SKM-1 treated with dmso at 0.1 percent for 144 hours (cell line): ENCODE data around the gene OR5K3.
"Not testable (repeated sequence)": the region's sequence is repeated elsewhere in the genome, so short reads cannot be mapped to it uniquely, and the experiment has no call there.

Experiments
- DNase-seq: peaks from one replicate; lab custom pipeline; 2025; ENCODE audit not compliant: unreplicated experiment; lab: John Stamatoyannopoulos, UW

OR5K3 gene

DNA sequence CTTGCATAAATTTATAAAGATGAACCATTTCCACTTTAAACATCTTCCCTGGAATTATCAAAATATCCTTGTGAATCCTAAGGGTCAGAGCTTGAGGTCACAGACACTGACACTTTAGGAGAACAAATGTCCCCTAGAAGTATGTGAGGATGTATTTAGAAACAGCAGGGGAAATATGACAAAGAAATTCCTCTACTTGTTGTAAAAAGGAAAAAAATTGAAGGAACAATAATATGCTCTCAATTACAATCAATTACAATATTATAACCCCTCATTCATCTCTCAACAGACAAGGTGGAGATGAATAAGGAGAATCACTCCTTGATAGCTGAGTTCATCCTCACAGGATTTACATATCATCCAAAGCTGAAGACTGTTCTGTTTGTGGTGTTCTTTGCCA lies at the start of gene OR5K3:
Gene OR5K3, plus strand, starts transcription at position 301 of the 400 bp plus-strand sequence. Its CDS starts 0 bp downstream, at position 301.
- no peak for DNase-seq

DNA sequence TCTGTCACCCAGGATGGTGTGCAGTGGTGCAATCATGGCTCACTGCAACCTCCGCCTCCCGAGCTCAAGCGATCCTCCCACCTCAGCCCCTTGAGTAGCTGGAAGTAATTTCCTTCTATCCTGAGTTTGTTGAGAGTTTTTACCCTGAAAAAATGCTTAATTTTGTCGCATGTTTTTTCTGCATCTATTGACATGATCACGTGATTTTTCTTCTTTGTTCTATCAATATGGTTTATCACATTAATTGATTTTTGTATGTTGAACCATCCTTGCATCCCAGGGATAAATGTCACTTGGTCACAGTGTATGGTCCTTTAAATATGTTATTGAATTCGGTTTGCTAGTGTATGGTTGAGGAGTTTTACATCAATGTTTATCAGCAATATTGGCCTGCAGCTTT lies 48.7 kb upstream of the OR5K3 start:
- DNase-seq = no peak

DNA sequence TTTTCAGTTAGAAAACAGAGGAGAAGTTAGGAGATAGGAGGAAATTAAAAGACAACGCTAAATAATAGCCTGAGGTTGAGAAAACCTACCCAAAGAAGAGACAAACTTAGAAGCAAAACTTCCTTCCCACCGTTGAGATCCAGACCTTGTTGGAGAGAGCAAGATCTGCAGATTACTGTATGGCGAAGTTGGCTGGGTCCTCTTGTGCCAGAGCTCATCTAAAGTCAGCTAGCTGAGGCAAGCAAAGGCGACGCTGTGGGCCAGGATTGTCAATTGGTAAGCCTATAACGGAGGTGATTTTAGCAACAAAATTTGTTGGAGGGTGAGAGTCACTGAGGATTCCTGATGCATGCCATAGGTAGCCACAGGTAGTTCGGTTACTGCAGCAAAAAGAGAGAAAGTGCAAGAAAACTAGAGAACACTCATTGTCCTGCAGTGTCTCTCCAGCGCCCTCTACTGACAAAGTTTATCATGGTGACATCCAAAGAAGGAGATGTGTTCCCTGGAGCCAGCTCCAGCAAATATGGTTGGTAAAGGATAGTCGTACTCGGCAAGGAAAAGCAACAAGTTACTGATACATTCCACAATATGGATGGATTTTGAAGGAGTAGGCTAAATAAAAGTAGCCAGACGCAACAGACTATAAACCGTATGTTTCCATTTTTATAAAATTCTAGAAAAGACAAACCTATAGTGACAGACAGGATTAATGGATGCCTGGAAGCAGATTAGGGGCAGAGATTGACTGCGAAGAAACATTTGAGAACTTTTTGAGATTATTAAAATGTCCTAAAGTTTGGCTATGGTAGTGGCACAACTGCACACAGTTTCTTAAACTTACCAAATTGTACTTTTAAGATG lies 46.6 kb upstream of the OR5K3 start:
- peak; percentile 18 for DNase-seq

- DNase-seq = no peak
These were observed 40.4 kb upstream of the OR5K3 start for GRCh38 chr3:98350082-98350481.

- DNase-seq = no peak
These were observed 36.9 kb upstream of the OR5K3 start, which contains the start of gene OR5K4 for GRCh38 chr3:98353554-98353953. Gene OR5K4 (plus strand): TSS chr3:98353854. CDS start chr3:98353854, 0 bp downstream.

DNA sequence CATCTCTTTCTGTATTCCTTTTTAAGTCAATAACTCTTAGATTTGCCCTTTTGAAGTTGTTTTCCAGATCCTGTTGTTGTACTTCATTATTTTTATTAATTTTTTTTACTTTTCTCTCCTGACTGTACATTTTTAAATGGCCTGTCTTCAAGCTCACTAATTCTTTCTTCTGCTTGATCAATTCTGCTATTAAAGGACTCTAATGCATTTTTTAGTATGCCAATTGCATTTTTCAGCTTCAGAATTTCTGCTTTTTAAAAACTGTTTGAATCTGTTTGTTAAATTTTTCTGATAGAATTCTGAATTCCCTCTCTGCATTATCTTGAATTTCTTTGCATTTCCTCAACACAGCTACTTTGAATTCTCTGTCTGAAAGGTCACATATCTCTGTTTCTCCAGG lies 31.2 kb upstream of the OR5K3 start:
- DNase-seq = no peak

DNA sequence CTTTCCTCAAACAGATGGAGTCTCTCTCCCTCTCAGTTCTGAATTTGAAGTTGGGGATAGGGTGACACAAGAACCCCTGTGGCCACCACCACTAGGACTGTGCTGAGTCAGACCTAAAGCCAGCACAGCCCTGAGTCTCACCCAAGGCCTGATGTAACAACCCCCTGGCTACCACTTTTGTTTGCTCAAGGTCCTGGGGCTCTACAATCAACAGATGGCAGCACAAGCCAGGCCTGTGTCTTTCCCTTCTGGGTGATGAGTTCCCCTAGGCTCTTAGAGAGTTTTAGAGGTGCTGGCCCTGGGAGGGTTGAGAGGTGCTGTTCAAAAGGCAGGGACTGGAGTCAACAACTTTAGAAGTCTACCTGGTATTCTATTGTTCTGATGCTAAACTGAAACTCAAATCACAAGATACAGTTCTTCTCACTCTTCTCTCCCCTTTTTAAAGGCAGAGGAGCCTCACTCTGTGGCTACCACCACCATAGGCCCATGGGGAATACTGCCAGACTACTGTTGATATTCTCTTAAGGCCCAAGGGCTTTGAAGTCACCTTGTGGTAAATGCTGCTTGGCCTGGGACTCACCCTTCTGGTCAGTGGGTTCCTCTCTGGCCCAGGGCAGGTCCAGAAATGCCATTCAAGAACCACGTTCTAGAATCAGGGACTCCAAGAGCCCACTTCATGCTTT lies 30.3 kb upstream of the OR5K3 start:
- DNase-seq = no peak

GRCh38 chr3:98360681-98361080 lies 29.8 kb upstream of the OR5K3 start:
- DNase-seq = no peak

DNA sequence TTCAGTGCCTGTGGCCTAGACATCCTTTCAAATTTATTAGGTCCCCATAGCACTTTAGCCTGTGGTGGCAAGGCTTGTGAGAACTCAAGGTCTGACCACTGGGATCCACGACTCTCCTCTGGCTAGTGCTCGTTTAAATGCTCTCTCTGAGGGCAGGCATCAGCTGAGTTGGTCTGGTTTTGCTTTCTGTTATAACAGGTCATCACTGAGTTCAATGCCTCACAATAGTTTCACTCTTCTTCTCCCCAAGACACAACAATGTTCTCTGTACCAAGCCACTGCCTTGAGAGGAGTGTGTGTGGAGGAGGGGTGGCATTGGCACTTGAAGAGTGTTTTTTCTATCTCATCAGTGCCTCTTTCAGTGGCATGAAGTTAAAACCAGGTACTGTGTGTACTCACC lies 29.2 kb upstream of the OR5K3 start:
- DNase-seq = no peak

GRCh38 chr3:98367464-98368246 lies 22.8 kb upstream of the OR5K3 start:
- no peak for DNase-seq

DNA sequence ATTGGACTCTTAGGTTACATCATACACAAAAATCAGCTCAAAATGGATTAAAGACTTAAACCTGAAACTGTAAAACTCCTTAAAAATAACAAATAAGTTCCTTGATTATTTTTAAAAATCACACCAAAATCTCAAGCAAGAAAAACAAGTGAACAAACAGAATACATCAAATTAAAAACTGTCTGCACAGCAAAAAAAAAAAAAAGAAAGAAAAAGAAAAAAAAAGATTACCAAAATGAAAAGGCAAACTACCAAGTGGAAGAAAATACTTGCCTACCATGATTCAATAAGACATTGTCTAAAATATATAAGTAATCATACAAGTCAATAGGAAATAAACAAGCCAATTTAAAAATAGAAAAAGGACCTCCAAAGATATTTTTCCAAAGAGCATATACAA lies 19.3 kb upstream of the OR5K3 start:
- DNase-seq = no peak

DNA sequence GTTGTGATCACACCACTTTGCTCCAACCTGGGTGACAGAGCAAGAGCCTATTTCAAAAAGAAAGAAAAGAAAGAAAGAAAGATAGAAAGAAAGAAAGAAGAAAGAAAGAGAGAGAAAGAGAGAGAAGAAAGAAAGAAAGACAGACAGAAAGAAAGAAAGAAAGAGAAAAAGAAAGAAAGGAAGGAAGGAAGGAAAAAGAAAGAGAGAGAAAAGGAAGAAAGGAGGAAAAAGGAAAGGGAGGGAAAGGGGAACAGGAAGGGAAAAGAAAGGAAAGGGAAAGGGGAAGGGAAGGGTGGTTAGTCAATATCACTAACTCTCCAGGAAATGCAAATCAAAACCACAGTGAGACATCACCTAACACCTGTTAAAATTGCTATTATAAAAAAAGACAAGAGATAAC lies 18.6 kb upstream of the OR5K3 start:
- no peak for DNase-seq

GRCh38 chr3:98372445-98372844 lies 18.0 kb upstream of the OR5K3 start:
- no peak for DNase-seq

DNA sequence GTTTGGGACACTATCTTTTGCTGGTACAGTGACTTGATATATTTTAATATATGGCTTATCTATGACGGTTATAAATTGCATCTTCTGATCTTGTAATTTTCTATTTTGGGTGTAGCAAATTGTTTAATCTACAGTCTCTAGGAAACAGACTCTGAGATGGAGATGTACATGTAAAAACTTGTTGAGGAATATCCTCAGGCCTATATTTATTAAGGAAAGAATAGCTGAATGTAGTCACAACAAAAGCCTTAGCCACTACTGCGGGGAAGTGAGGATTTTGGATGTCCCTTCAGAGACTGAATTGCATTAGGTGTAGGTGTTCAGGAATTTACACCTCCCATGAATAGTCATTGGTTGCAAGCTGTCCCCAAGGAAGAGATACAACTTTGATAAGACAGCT lies 13.8 kb upstream of the OR5K3 start:
- DNase-seq = no peak

- DNase-seq = no peak
These were observed 2.3 kb upstream of the OR5K3 start for GRCh38 chr3:98388147-98388546.

DNA sequence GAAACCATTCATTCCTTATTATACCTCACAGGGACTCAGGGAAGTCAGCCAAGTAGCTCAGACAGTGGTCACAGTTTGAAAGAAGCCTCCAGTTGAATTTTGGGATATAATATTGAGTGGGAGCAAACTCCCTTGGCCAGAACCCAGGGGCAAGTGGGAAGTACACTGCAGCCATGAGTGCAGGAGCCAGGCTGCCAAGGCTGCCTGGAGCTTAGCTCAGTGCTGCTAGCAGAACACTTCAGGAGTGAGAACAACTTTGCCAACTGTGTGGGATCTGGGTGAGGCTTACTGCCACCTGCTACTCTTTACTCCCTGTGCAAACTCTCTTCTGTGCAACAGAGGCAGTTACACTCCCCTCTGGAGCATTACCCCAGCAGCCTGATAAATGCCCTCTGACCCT lies 4.6 kb downstream of the OR5K3 start:
- no peak for DNase-seq

DNA sequence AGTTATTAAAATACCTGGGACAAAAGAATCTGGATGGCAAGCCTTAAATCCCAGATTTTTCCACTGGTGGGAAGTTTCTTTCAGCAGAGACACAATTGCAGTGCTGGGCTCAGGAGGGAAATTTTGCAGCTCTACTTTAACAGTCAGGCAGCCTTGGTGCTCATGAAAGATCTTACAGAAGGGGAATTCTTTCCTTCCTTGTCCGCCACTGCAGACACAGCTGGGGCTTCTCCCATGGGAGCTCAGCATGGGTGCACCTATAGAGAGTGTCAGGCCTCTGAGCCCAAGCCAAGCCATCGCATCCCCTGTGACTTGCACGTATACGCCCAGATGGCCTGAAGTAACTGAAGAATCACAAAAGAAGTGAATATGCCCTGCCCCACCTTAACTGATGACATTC lies 6.0 kb downstream of the OR5K3 start:
- not testable (repeated sequence) for DNase-seq

- DNase-seq = no peak
These were observed 8.0 kb downstream of the OR5K3 start for GRCh38 chr3:98398513-98398912.

DNA sequence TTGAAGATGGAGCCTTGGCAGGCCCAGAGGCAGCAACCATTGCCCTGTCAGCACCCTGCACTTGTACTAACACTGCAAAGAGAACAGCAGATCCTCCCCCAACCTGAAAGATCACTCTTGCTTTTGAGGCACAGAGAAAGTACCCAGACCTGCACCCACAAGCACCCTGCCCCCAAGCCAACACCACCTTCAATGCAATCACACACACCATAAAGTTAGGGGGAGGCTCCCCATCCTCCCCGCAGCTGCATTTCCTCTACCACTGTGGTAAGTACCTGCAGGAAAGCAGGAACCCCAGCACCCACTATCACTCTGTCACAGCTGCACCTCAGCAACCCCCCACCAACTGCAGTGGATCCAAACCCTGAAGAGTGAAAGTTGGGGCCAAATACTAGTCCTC lies 12.0 kb downstream of the OR5K3 start:
- no peak for DNase-seq

- DNase-seq = no peak
These were observed 13.5 kb downstream of the OR5K3 start for GRCh38 chr3:98404010-98404409.

GRCh38 chr3:98406034-98406433 lies 15.6 kb downstream of the OR5K3 start:
- no peak for DNase-seq

DNA sequence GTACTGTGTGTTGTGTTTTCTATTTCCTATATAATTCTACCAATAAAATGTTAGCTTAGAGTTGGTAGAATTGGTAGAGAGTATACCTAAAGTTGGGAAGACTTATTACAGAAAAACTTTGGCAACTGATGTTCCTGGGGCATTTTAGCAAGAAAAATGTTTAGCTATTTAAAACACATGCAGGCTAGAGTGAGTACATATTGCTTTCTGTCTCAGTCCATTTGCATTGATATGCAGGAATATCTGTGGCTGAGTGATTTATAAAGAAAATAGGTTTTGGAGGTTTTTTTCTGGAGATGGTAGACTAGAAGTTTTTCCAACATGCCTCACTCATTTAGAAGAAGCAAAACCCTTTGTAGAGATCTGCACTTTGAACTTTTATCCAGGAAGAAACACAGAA lies 42.1 kb downstream of the OR5K3 start:
- DNase-seq = no peak
